ENCODE results near the gene CAMKK2.
A peak's percentile ranks its signal among the peaks of the same experiment; 100 is the strongest.
"Not testable (repeated sequence)": the region's sequence is repeated elsewhere in the genome, so short reads cannot be mapped to it uniquely, and the experiment has no call there.

Gene CAMKK2

DNA sequence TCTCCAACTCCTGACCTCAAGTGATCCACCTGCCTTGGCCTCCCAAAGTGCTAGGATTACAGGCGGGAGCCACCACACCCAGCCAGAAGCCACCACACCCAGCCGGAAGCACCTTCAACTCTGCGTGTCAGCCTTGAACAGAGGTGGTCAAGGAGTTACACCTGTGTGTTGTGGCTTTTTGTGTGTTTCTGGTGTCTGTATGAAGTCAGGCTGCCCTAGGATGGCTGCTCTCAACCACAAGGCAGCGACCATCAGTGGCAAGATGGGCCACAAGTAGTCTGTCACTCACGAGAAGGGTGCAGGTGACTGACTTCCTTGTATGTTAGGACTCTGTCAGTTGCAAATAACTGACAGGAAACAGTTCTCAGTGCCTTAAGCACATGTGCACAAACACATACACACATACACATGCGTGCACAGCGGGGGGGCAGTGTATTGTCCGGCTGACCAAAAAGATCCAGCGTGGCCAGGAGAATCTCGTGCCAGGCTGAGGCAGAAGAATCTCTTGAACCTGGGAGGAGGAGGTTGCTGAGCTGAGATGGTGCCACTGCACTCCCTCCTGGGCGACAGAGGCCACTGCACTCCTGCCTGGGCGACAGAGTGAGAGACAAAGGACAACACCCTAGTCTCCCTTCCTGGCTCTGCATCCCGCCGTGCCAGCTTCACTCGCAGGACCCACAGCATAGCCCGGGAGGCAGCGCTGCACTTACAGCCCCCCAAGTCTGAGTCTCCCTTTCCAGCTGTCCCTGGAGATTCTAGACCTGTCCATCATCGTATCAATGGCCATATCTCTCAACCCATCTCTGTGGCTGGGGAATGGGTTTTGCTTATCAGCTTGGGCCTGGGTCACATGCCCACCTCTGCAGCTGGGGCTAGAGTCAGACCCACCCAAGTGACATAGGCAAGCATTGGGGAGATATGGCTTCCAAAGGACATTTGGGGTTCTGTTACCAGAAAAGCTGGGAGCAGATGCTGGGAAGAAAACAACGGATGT, 72.9 kb downstream of the CAMKK2 start:
- no peak for DNase-seq (ENCODE audit: low read depth)

DNA sequence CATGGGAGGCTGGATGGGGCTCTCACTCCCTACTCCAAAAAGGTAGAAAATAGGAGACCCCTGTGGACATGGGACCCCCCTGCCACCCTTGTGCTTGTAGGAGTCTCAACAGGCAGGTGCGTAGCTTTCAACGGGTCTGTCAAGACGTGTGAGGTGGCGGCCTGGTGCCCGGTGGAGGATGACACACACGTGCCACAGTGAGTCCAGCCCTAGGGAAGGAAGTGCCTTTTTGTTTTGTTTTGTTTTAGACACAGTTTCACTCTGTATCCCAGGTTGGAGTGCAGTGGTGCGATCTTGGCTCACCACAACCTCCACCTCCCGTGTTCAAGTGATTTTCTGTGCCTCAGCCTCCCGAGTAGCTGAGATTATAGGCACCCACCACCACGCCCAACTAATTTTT, 73.7 kb downstream of the CAMKK2 start:
- DNase-seq (ENCODE audit: low read depth) = no peak

DNA sequence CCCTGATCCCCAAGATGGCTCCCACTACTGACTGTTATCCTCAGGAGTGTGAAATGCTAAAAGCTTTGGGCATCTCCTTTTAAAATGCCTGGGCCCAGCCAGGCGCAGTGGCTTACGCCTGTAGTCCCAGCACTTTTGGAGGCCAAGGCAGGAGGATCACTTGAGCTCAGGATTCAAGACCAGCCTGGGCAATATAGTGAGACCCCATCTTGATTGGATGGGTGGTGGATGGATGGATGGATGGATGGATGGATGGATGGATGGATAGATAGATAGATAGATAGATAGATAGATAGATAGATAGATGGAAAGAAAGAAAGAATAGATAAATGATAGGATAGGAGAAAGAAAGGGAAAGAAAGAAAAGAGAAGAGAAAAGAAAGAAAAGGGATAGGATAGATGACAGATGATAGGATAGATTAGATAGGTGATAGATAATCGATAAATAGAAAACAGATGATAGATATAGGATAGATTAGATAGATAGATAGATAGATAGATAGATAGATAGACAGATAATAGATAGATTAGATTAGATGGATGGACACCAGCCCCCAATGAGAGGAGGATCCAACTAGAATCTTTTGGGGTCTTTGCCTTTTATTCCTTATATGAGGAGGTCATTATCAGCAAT, 77.0 kb downstream of the CAMKK2 start:
- no peak for DNase-seq (ENCODE audit: low read depth)

DNA sequence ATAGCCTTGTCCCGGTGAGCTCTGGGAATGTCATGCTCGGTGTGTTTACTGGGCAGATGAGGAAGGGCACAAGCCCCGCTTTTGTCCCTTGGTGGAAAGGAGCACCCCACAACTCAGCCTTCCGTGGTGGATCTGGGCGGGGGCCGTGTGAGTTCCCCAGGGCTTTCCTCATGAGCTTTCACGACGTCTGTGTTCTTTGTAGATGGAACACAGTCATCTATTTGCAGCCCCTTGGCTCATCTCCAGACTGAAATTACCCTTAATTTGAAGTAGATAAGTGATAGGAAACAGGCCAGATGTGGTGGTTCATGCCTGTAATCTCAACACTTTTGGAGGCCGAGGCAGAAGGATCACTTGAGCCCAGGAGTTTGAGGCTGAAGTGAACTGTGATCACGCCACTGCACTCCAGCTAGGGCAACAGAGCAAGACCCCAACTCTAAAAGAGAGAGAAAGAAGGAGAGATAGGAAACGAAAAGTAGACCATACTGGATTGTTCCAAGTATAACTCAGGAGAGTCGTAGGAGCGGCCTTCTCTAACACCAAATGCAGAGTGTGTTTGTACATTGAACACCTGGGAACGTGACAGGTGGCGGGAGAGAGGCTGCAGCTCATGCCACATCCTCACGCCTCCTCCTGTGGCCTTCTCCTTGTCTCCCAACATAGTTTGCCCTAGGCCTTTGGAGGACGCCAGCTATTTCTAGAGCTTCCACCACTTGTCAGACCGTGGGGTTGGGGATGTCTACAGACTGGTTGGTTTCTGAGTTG, 77.7 kb downstream of the CAMKK2 start:
- no peak for DNase-seq (ENCODE audit: low read depth)

DNA sequence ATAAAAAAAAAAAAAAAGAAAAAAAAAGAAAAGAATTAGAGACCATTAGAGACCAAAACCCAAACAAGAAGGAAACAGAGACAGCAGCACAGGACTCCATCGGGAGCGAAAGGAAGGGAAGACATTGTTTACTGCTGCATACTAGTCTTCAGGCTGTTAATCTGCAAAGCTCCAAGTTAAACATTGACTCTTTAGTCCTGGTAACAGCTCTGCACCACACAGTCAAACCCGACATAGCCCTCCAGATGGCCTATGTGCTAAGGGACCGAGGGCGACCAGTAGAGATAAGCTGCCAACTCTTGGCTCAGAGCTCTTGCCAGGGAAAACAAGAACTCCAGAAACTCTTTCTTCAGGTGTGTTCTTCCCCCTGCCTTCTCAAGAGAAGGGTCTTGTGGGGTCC, 78.7 kb downstream of the CAMKK2 start:
- DNase-seq (ENCODE audit: low read depth) = no peak

DNA sequence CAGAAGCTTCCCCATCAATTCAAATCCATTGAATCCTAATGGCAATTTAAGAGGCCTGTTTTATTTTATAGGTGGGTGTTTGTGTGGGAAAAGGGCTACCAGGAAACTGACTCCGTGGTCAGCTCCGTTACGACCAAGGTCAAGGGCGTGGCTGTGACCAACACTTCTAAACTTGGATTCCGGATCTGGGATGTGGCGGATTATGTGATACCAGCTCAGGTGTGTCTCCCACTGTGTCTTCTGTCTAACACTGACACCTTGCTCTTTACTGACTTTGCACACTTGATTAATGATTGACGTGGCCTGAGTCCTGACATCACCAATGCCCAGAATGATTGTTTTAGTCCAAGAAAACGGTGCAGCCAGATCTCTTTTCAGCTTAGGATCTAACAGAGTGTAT, 79.4 kb downstream of the CAMKK2 start:
- no peak for DNase-seq (ENCODE audit: low read depth)

DNA sequence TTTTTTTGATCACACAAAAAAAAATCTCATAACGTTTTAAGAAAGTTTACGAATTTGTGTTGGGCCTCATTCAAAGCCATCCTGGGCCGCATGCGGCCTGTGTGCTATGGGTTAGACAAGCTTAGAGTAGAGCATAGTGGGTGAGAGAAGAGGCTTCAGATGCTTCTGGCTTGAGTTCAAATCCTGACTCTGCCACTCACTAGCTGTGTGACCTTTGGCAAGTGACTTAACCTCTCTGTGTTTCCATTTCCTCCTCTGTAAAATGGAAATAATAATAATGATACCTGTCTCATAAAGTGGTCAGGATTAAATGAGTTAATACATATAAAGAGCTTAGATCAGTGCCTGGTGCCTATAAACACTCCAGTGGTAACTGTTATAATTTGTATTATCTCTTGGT, 80.4 kb downstream of the CAMKK2 start:
- no peak for DNase-seq (ENCODE audit: low read depth)

DNA sequence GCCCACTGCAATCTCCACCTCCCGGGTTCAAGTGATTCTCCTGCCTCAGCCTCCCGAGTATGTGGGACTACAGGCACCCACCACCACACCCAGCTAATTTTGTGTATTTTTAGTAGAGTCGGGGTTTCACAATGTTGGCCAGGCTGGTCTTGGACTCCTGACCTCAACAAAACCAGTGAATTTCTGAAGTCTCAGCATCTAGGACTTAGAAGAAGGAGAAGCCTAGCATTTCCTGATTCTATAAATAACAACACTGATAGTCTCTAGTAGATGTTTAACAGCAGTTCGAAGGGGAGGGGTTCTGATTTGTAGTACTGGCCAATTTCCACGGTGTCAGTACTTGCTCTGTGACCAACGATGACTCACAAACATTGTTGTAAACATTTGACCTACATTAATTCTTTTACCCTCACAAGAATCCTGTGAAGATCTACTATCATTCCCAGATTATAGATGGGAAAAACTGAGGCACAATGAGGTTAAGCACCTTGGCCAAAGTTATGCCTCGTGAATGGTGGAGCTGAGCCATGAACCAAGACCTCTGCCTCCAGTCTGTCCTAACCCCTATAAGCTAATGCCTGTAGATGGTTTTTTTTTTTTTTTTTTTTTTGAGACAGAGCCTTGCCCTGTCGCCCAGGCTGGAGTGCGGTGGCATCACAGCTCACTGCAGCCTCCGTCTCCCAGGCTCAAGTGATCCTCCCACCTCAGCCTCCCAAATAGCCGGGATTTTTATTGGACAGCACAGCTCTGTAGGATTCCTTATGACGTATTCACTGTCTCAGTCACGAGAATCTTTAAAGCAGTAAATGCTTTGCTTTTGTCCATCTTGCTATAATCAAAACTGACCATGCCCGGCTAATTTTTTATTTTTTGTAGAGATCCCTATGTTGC, 81.4 kb downstream of the CAMKK2 start:
- DNase-seq (ENCODE audit: low read depth) = peak; percentile 89

DNA sequence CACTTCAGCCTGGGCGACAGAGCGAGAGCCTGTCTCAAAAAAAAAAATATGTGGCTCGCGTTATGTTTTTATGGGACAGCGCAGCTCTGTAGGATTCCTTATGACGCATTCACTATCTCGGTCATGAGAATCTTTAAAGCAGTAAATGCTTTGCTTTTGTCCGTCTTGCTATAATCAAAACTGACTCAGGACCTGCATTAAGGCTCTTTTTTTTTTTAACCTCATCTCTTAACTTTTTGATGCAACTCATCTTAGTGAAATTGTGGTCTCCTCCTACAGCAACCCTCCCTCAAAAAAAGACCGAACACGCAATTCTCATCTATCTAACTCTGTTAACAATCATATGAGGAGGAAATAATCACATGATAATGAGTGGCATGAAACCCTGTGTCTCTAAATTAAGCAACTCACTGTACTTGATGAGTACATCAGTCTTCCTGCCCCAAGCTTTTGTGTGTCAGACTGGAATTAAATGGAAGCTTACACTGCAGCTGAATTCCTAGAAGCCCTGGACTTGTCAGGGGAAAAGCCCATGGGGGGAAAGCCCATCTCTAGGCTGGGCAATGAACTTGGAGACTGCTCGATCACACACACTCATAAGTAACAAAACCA, 82.2 kb downstream of the CAMKK2 start:
- DNase-seq (ENCODE audit: low read depth) = peak; percentile 75

DNA sequence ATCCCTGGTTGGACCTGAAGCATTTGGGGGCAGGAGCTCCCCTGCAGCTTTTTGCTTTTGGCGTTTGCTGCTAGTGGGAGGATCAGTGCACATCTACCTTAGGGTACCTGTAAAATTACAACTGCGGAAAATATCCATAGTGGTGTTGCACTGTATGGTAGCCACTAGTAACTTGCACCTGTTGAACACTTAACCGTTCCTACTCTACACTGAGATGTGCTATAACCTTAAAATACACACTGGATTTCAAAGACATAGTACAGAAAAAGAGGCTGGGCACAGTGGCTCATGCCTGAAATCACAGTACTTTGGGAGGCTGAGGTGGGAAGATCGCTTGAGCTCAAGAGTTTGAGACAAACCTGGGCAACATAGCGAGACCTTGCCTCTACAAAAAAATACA, 83.6 kb downstream of the CAMKK2 start:
- no peak for DNase-seq (ENCODE audit: low read depth)

DNA sequence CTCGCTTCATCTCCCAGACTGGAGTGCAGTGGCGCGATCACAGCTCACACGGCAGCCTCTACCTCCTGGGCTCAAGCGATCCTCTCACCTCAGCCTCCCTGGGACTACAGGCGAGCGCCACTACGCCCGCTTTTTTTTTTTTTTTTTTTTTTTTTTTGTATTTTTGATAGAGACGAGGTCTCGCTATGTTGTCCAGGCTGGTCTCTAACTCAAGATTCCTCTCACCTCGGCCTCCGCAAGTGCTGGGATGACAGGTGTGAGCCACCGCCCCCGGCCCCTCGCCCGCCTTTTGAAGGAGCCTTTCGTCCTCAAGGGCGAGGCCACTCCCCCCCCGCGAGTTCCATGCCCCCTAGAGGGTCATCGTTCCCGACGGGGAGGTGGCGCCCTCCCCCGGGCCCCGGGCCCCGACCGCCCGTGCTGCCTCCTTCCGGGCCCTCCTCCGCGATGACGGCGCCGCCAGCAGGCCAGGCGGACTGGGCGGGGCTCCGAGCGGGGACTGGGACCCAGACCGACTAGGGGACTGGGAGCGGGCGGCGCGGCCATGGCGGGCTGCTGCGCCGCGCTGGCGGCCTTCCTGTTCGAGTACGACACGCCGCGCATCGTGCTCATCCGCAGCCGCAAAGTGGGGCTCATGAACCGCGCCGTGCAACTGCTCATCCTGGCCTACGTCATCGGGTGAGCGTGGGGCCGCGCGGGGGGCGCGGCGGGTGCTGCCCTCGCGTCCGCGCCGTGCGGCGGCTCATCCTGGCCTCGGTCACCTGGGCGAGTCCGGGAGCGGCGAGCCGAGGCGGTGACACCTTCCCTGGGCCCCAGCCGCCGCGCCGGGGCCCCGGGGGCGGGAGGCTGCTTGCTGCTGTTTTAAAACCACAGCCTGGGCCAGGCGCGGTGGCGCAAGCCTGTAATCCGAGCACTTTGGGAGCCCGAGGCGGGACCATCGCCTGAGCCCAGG, 86.6 kb downstream of the CAMKK2 start, which contains the start of gene P2RX4:
TSS of gene P2RX4 (plus strand) at position 506 of the 949 bp plus-strand sequence. CDS start at position 542, 36 bp downstream.
- DNase-seq (ENCODE audit: low read depth) = peak; percentile 50

DNA sequence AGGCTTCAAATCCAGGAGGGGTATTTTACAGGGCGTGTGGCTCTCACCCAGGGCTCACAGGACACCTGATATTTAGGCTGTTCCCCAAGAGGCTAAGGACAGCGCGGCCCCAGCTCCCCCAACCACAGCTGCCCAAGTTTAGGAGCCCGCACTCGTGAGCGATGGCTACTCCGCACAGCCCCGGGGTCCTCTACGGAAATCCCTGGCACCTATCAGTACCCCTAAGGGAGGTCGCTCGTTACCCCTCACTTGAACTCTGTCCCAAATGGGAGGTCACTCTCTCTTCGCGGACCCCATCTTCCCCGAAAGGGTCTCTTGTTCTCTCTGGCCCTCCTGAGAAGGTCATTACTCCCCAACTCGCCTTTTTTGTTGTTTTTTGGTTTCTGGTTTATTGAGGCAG, 87.3 kb downstream of the CAMKK2 start:
- DNase-seq (ENCODE audit: low read depth) = no peak

DNA sequence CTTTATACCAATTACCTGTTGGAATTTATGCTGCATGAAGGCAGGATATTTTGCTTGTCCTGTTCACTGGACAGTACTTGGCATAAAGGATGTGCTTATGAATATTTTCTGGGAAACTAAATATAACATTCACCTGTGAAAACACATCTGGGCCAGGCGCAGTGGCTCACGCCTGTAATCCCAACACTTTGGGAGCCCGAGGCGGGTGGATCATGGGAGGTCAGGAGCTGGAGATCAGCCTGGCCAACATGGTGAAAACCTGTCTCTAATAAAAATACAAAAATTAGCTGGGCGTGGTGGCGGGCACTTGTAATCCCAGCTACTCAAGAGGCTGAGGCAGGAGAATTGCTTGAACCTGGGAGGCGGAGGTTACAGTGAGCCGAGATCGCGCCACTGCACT, 87.9 kb downstream of the CAMKK2 start:
- DNase-seq (ENCODE audit: low read depth) = not testable (repeated sequence)

DNA sequence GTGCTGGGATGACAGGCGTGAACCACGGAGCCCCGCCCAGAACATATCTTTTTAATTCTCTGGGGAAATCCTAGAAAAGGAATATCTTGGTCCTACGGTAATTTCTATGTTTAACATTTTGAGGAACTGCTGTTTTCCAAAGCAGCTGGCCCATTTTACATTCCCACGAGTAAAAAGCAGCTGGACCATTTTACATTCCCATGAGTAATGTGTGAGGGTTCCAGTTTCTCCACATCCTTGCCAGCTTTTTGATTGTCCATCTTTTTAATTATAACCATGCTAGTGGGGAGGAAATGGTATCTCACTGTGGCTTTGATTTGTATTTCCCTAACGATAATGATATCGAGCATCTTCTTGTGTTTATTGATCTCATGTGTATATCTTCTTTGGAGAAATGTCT, 91.0 kb downstream of the CAMKK2 start:
- DNase-seq (ENCODE audit: low read depth) = no peak

DNA sequence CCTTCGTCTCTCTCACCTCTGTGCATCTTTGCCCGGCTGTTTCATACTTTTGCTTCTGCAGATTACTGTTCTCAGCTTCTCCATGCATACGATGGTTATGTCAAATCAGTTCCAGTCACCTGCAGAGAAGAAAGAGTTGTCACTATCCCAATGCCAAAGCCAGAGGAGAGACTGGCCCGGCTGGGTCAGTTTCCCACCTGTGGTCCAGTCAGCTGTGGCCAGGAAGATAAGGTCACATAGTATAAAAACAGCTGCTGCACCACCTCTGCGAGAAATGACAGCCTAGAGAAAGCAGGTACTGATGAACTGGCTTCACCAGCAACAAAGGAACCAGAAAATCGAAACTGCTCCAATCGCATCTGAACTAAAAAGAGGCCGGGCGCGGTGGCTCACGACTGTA, 93.0 kb downstream of the CAMKK2 start:
- no peak for DNase-seq (ENCODE audit: low read depth)

DNA sequence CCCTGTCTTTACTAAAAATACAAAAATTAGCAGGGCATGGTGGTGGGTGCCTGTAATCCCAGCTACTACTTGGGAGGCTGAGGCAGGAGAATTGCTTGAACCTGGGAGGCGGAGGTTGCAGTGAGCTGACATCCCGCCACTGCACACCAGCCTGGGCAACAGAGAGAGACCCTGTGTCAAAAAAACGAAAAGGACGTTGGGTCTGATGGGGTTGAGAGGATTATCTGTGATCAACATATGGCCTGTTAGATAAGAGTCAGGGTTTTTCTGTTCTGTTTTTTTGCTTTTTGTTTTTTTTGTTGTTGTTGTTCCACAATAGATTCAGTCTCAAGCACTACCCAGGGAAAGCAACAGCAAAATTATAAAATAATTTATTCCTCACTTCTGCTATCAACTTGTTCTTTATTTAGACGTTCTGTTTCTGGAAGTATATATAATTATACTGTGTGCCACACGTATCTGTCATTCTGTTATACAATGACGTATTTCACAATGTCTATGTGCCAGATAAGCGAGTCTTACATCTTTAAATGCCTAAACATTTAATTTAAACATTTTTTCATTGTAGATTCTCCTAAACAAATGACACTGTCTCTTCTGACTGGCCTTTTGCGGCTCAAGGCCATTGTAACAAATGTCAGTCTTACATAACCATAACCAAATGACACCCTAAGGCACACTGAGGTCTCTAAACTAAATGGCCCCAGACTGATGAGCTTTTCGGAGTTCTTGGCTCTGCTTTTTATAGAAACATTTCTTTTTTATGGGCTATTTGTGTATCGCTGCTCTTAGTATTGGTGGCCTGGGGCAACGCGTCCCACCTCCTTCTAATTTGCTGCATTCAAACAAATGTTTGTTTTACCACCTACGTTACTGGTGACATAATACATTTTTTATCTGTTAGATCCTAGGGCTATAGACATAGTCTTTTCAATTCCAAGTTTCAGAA, 93.8 kb downstream of the CAMKK2 start:
- DNase-seq (ENCODE audit: low read depth) = no peak

DNA sequence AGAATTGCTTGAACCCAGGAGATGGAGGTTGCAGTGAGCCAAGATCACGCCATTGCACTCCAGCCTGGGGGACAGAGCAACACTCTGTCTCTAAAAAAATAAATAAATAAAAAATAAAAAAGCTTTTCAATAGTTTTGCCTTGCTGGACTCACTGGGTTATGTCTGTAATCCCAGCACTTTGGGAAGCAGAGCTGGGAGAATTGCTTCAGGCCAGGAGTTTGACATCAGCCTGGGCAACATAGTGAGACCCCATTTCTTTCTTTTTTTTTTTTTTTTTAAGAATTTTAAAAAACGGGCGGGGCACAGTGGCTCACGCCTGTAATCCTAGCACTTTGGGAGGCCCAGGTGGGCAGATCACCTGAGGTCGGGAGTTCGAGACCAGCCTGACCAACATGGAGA, 95.4 kb downstream of the CAMKK2 start:
- not testable (repeated sequence) for DNase-seq (ENCODE audit: low read depth)

DNA sequence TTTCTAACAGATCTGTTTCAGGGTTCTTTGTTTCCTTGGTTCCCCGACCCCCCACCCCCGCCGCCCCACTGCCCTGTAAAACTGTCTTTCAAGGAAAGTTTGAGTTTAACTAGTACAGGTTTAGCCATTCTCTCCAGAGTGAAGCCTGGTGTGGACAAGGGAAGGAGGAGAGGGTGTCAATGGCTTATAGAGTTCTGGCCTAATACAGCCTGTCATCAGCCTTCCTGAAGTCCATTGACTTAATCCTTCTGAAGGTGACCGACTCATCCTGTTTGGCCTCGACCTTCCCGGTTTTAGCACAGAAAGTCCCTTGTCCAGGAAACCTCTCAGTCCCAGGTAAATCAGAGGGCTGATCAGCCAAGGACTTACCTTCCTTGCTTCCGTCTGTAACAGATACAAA, 97.6 kb downstream of the CAMKK2 start:
- no peak for DNase-seq (ENCODE audit: low read depth)

DNA sequence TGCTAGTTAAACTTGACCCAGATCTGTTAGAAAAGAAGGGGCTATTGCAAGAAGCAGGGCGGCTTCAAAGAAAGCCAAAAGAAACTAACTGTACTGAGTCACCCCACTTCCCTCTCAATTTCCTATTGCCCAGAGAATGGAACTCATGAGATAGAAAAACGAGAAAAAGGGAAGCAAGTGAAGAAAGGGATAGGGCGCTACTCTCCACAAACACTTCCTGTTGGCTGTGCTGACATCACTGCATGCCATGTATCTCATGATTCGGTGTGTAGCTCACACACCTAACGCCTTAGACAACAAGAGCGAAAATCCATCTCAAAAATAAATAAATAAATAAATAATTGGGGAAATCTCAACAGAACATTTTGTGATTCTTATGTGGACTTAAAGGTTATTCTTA, 99.6 kb downstream of the CAMKK2 start:
- no peak for DNase-seq (ENCODE audit: low read depth)
